CD4-positive, alpha-beta T cell treated with Interleukin-12 subunit alpha and Interleukin-12 subunit beta, for 1 hour (primary cell): ENCODE data around the gene GNG8.

Source experiments
- DNase-seq: peaks from one replicate; pipeline ENCODE4 v3.0.0-alpha.2; 2020

The GNG8 gene

DNA sequence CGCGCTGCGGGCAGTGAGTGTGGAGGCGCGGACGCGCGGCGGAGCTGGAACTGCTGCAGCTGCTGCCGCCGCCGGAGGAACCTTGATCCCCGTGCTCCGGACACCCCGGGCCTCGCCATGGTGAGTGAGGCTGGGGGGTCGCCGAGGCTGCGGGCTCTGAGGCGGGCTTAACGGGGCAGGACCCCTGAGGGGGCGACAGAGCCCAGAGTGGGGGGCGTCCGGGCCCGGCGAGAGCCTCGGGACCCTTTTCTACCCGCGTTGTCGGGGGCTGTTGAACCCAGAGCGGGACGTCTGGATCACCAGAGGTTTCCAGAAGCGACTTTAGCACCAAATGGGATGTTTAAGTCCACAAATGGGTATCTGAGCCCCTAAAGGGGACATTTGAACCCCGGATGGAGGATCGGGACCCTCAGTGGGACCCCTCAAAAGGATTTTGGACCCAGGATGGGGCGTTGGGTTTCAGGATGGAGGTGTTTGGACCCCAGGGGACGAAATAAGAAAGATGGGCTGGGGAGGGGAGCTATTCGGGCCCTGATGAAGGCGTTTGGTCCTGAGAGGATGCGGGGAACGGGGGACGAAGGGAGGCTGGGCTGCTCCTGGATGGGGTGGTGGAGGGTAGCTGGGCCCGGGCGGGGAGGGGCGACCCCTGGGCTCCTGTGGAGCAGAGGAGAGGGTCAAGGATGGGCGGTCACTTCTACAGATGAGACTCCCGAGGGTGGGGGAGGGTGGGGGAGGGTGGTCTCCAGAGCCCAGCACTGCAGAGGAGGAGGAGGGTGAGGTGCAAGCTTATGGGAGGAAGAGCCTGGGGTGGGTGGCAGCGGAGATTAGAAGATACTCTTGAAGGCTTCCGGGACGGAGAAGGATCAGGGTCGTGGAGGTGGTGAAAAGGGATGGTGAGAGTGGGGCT lies 34.4 kb downstream of the GNG8 start, which contains the start of gene CALM3:
Gene CALM3 (plus strand): TSS at position 13 of the 907 bp plus-strand sequence. CDS start 105 bp downstream, at position 118.
- no peak for DNase-seq

DNA sequence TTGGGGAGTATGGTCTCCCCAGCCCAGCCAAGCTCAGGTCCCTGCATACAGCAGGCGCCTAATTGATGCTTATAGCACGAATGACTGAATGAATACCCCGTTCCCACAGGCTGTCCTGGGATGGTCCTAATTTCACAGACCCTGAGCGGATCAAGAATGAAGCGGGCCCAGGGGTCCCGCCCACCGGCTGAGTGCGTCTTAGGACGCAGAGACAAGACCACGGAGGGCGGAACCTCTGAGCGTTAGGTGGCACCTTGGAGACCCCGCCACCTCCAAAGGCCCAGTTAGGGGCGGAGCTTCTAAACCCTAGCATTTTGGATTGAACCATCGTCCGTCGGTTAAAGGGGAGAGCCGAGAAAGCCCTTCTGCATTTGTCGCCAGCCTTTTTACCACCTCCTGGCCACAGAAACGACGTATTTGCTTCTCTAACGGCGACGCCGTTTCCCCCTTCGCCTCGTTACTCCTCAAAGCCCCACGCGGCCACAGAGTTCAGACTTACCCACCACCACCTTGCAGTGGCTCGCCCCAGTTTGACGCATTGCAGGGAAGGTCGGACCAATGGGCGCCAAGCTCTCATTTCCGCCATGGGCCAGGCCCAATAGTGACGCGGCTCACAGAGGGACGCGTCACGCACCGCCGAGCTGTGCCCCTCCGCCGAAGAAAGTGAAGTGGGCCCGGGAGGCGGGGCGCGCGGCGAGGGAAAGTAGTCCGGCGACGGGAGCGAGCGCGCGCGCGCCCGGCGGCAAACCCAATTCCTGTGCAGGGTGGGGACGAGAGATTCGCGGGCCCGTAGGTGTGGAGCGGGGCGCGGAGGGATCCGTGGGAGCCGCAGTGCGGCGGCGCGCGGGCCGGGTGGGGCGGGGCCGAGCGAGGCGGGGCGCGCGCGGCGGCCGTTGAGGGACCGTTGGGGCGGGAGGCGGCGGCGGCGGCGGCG lies 35.4 kb downstream of the GNG8 start:
- peak; percentile 98 for DNase-seq

DNA sequence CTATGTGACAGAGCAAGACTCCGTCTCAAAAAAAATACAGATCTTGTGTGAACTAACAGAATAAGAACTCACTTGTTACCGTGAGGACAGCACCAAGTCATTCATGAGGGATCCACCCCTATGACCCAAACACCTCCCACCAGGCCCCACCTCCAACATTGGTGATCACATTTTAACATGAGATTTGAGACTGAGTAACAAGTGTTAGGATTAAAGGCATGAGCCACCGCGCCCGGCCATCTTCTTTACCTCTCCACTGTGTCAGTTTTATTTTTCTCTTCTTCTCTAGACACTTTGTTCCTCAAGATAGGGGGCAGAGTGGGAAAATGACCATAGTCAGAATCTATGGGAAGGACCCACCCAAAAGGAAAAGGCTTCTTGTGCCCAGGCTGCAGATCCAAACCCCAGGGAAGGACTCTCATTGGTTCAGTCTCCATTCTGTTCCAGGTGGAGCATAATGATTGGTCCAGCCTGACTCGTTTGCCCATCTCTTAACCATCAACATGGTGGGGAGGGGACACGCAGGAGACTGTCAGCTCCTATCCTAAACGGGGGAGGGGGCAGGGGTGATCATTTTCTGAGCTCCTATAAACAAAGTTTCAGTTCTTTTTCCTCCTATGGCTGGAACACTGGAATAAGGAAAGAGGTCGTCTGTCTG lies 36.2 kb downstream of the GNG8 start:
- DNase-seq = no peak

DNA sequence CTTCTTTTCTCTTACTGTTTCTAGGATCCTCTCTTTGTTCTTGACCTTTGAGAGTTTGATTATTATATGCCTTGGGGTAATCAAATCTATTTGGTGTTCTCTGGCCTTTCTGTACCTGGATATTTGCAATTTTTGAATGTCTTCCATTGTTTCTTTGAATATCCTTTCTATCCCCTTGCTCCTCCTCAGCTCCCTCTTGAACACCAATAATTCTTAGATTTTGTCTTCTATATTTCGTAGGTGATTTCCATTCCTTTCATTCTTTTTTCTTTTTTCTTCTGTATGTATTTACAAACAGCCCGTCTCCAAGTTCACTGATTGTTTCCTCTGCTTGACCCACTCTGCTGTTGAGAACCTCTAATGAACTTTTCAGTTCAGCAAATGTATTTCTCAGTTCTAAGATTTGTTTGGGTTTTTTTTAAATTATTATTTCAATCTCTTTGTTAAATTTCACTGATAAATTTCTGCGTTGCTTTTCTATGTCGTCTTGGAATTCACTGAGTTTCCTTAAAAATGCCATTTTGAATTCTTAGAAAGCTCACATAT lies 37.6 kb downstream of the GNG8 start:
- no peak for DNase-seq

DNA sequence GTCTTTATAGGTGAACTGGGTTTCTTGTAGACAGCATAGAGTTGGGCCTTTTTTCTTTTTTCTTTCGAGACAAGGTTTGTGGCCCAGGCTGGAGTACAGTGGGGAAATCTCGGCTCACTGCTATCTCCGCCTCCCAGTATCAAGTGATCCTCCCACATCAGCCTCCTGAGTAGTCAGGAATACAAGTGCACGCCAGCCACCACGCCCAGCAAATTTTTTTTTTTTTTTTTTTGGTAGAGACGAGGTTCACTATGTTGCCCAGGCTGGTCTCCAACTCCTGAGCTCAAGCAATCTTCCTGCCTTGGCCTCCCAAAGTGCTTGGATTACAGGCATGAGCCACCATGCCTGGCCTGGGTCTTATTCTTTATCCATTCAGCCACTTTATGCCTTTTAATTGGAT lies 40.0 kb downstream of the GNG8 start:
- DNase-seq = no peak

DNA sequence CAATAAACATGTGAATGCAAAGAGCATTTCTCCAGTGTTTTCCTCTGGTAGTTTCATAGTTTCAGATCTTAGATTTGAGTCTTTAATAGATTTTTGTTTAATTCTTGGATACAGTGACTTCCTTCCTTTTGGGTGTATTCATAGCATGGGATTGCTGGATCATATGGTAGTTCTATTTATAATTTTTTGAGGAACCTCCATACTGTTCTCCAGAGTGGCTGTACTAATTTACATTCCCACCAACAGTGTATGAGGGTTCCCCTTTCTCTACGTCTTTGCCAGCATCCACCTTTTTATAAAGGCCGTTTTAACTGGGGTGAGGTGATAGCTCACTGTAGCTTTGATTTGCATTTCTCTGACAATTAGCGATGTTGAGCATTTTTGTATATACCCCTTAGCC lies 44.1 kb downstream of the GNG8 start:
- DNase-seq = no peak

DNA sequence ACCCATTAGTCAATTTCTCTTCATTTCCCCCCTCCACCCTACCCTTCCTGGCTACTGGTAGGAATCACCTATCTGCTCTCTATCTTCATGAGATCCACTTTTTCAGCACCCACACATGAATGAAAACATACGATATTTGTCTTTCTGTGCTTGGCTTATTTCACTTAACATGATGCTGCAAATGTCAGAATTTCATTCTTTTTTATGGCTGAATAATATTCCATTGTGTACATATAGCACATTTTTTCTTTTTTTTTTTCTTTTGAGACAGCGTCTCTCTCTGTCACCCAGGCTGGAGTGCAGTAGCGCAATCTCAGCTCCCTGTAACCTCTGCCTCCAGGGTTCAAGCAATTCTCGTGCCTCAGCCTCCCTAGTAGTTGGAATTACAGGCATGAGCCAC lies 44.7 kb downstream of the GNG8 start:
- DNase-seq = no peak

DNA sequence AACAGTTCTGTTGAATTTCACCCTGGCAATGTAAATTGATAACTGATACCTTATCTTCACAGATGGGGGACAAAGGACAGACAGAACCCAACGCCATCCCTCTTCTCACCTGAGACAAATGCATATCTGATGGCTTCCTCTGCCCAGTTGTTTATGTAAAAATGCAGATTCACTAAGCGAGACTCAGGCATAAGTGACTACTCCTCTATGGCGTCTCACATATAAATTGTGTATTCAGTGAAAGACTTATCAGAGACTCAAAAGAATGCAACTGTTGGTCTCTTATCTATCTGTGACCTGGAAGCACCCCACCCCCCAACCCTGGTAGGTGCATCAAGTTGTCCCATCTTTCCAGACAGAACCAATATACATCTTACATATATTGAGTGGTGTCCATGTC lies 48.1 kb downstream of the GNG8 start:
- DNase-seq = no peak

DNA sequence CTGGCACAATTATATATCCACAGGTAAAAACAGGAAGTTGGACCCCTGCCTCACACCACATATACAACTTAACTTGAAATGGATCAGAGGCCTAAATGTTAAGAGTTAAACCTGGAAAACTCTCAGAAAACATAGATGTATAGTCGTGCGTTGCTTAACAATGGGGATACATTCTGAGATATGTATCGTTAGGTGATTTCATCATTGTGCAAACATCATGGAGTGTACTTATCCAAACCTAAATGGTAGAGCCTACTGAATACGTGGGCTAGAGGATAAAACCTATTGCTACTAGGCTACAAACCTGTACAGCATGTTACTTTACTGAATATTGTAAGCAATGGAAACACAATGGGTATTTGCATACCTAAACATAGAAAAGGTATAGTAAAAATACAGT lies 49.7 kb downstream of the GNG8 start:
- no peak for DNase-seq

DNA sequence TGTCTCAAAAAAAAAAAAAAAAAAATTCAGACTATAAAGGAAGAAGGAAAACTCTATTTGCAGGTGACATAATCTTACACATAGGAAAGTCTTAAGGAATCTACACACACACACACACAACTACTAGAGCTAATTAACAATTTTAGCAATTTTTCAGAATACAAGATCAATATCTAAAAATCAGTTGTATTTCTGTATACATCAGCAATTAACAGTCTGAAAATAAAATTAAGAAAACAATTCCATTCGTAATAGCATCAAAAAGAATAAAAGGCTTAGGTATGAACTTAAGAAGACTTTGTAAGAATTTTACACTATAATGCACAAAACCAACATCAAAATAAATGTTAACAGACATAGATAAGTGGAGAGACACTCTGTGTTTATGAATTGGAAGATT lies 50.5 kb downstream of the GNG8 start:
- no peak for DNase-seq
